K562 (cell line): ENCODE results near the gene ATP8B4. TPM values are rescaled to one million over a fixed set of nuclear protein-coding genes. Genes with fewer than 3 reads are reported as not detected.

ENCODE experiments used
- ATAC-seq: fragments of 200-7000 bp; cut with Tn5 transposase; 3 replicates; pipeline ENCODE4 v1.9.1; 2020; ENCODE audit warnings: moderate library complexity
- BruUV-seq: library from RNA; stranded (reverse); fragments of 400-500 nt; replicated peaks from 2 replicates; lab custom pipeline; 2021; lab: Mats Ljungman, UMichigan
- CTCF ChIA-PET: fragments of 300-600 bp; formaldehyde crosslinking; extraction: SDS; loops from one replicate; lab custom pipeline; 2021; ENCODE audit warnings: low intra/inter-chr PET ratio; lab: Yijun Ruan, JAX
- POLR2A ChIA-PET: fragments of 300-600, 350-650 bp; sonication (Branson Sonifier 250); formaldehyde crosslinking; extraction: SDS; loops from one replicate; lab custom pipeline; 2021; ENCODE audit warnings: antibody characterized with exemption, inconsistent platforms; lab: Yijun Ruan, JAX
- DNase-seq, 4 experiments: peaks; one replicate each; pipeline versions ENCODE4 v3.0.0 to v3.0.0-alpha.2; 2011 to 2018; ENCODE audit warnings: low spot score in 3 of 4, mixed read lengths in 3 of 4; ENCODE audit errors: extremely low read depth in 1 of 4
- FAIRE-seq: peaks from 2 replicates; lab custom pipeline; 2011; peaks lifted over from hg19 to GRCh38; lab: Jason Lieb, UNC
- H2AFZ ChIP-seq: 2 replicates; pipeline ENCODE4 v1.6.0; 2011; ENCODE audit warnings: low read depth, low read length, control low read depth, inconsistent platforms
- H3K27ac ChIP-seq: fragments of 200-600 bp; 3 replicates; pipeline ENCODE4 v1.8.0; 2011; ENCODE audit warnings: low read depth, mild to moderate bottlenecking, control low read depth, inconsistent platforms, low read length, moderate library complexity, mixed read lengths; ENCODE audit errors: extremely low read depth
- H3K27me3 ChIP-seq, 2 experiments: fragments of 300-600 bp in 1 of 2; 2 replicates in 1 of 2; 3 replicates in 1 of 2; pipeline versions ENCODE4 v1.6.0 to v1.8.0; 2011; ENCODE audit warnings: inconsistent platforms in 2 of 2, low read length in 2 of 2, mild to moderate bottlenecking in 1 of 2, mixed read lengths in 1 of 2, moderate library complexity in 1 of 2; ENCODE audit not compliant: control insufficient read depth in 2 of 2, insufficient read depth in 2 of 2
- H3K36me3 ChIP-seq: fragments of 300-600 bp; 3 replicates; pipeline ENCODE4 v1.8.0; 2011; ENCODE audit warnings: mild to moderate bottlenecking, low read length, inconsistent platforms; ENCODE audit not compliant: control insufficient read depth, insufficient read depth
- H3K4me1 ChIP-seq, 2 experiments: fragments of 200-600 bp in 1 of 2; replicated peaks in 1 of 2; 2 replicates in 1 of 2; 3 replicates in 1 of 2; pipeline versions ENCODE4 v1.5.1 to v1.8.0; 2011; ENCODE audit warnings: inconsistent platforms in 2 of 2, low read length in 2 of 2, mild to moderate bottlenecking in 1 of 2, mixed read lengths in 1 of 2, moderate library complexity in 1 of 2; ENCODE audit not compliant: control insufficient read depth in 2 of 2, insufficient read depth in 2 of 2
- H3K4me2 ChIP-seq: 2 replicates; pipeline ENCODE4 v1.6.1; 2011; ENCODE audit warnings: low read length, control low read depth, inconsistent platforms, mixed read lengths; ENCODE audit not compliant: insufficient read depth
- H3K4me3 ChIP-seq: fragments of 200-600 bp; sonication (generic), shearing (Covaris generic); 2 replicates; pipeline ENCODE4 v1.5.1; 2016; ENCODE audit warnings: control low read depth, inconsistent platforms
- H3K79me2 ChIP-seq: fragments of 200-600 bp; 3 replicates; pipeline ENCODE4 v1.8.0; 2011; ENCODE audit warnings: low read length, inconsistent platforms; ENCODE audit not compliant: control insufficient read depth, insufficient read depth
- H3K9ac ChIP-seq, 2 experiments: 2 replicates each; pipeline versions ENCODE4 v1.6.0 to v1.6.1; 2011; ENCODE audit warnings: low read depth in 2 of 2, low read length in 2 of 2, control low read depth in 1 of 2, inconsistent platforms in 1 of 2, mild to moderate bottlenecking in 1 of 2, mixed read lengths in 1 of 2; ENCODE audit not compliant: insufficient read depth in 1 of 2
- H3K9me1 ChIP-seq: one replicate; pipeline ENCODE4 v1.6.0; 2011; ENCODE audit warnings: inconsistent platforms, mild to moderate bottlenecking, low read length, moderate library complexity; ENCODE audit not compliant: control insufficient read depth, insufficient read depth
- H3K9me3 ChIP-seq: replicated peaks from 2 replicates; pipeline ENCODE4 v1.5.1; 2011; ENCODE audit warnings: low read depth, low read length, inconsistent platforms; ENCODE audit not compliant: control insufficient read depth, insufficient read depth
- H4K20me1 ChIP-seq: replicated peaks from 2 replicates; pipeline ENCODE4 v1.6.1; 2011; ENCODE audit warnings: low read length, inconsistent platforms, mixed read lengths; ENCODE audit not compliant: control insufficient read depth, insufficient read depth
- CAMTA2 ChIP-seq: fragments of 250-450 bp; sonication (Bioruptor Pico); conservative IDR thresholded peaks from 2 replicates; pipeline ENCODE4 v1.5.1; 2022
- E2F8 ChIP-seq: fragments of 450-650 bp; IDR thresholded peaks from 2 replicates; pipeline ENCODE4 v1.7.1; 2018; ENCODE audit warnings: mild to moderate bottlenecking, low read depth; ENCODE audit not compliant: partially characterized antibody
- HMBOX1 ChIP-seq: sonication (generic); IDR thresholded peaks from 2 replicates; pipeline ENCODE4 v1.6.1; 2016
- ILF3 ChIP-seq: fragments of 450-650 bp; IDR thresholded peaks from 2 replicates; pipeline ENCODE4 v1.6.1; 2018; ENCODE audit warnings: antibody characterized with exemption, mild to moderate bottlenecking, moderate library complexity, borderline replicate concordance
- OTX1 ChIP-seq: fragments of 450-650 bp; formaldehyde crosslinking; IDR thresholded peaks from 2 replicates; pipeline ENCODE4 v1.4.0; 2022; ENCODE audit warnings: mild to moderate bottlenecking
- RBM14 ChIP-seq: fragments of 200-400 bp; formaldehyde crosslinking; IDR thresholded peaks from 2 replicates; pipeline ENCODE4 v1.6.1; 2018; ENCODE audit warnings: low read depth, mild to moderate bottlenecking, low read length, moderate library complexity, borderline replicate concordance; ENCODE audit not compliant: insufficient read depth
- RBM39 ChIP-seq: fragments of 200-400 bp; formaldehyde crosslinking; optimal IDR thresholded peaks from 2 replicates; pipeline ENCODE3; 2018; ENCODE audit warnings: low read depth, low read length
- SAFB2 ChIP-seq: fragments of 200-400 bp; formaldehyde crosslinking; IDR thresholded peaks from 2 replicates; pipeline ENCODE4 v1.6.1; 2018; ENCODE audit warnings: borderline replicate concordance, low read length, low read depth, moderate library complexity; ENCODE audit not compliant: severe bottlenecking
- SP1 ChIP-seq: sonication (generic); formaldehyde crosslinking; IDR thresholded peaks from 2 replicates; pipeline ENCODE4 v1.8.1; 2022; ENCODE audit warnings: mild to moderate bottlenecking, missing genetic modification reagents
- SRSF3 ChIP-seq: fragments of 200-400 bp; formaldehyde crosslinking; IDR thresholded peaks from 2 replicates; pipeline ENCODE4 v1.6.1; 2016; ENCODE audit warnings: mild to moderate bottlenecking, low read length, moderate library complexity; ENCODE audit not compliant: insufficient read depth
- THRAP3 ChIP-seq: fragments of 450-650 bp; IDR thresholded peaks from 2 replicates; pipeline ENCODE4 v1.6.1; 2016; ENCODE audit warnings: mild to moderate bottlenecking, inconsistent platforms, borderline replicate concordance
- ZBTB43 ChIP-seq: sonication (generic); formaldehyde crosslinking; IDR thresholded peaks from 2 replicates; pipeline ENCODE4 v1.8.0; 2023; ENCODE audit warnings: mild to moderate bottlenecking, missing genetic modification reagents
- ZC3H11A ChIP-seq: IDR thresholded peaks from 2 replicates; pipeline ENCODE4 v1.6.1; 2012; ENCODE audit warnings: low read depth, low read length, improper control_type of control experiment
- ZNF134 ChIP-seq: fragments of 250-450 bp; sonication (Bioruptor Pico); conservative IDR thresholded peaks from 2 replicates; pipeline ENCODE4 v1.4.0; 2020
- ZNF639 ChIP-seq, 2 experiments: fragments of 200-800 bp in 1 of 2; sonication (Bioruptor generic) in 1 of 2; sonication (generic) in 1 of 2; formaldehyde crosslinking in 1 of 2; IDR thresholded peaks in 1 of 2; conservative IDR thresholded peaks in 1 of 2; 2 replicates each; pipeline versions ENCODE4 v1.5.0 to v1.6.1; 2016 to 2020; ENCODE audit warnings: missing compliant biosample characterization in 1 of 2, missing genetic modification characterization in 1 of 2, missing genetic modification reagents in 1 of 2
- ZSCAN29 ChIP-seq: fragments of 450-650 bp; IDR thresholded peaks from 2 replicates; pipeline ENCODE4 v1.6.1; 2017
- WGBS: fragments of 100-300 bp; shearing (Covaris generic); methylation state at CpG from one replicate; pipeline ENCODE4 v1.1.6; 2016; ENCODE audit warnings: low coverage, mixed read lengths; ENCODE audit not compliant: insufficient coverage; ENCODE audit errors: missing lambda C conversion rate; 5-methylcytosine and 5-hydroxymethylcytosine counted together
- in situ Hi-C: fragments of 300-500 bp; cut with MboI; formaldehyde crosslinking; loops from 4 replicates; pipeline ENCODE4 v1.15.0; 2018; ENCODE audit warnings: inconsistent platforms, mixed read lengths
- intact Hi-C: fragments of 100-400 bp; cut with micrococcal nuclease; formaldehyde crosslinking; loops from 2 replicates; pipeline ENCODE4 v1.14.2; 2022
- polyA plus RNA-seq, 8 experiments: library from polyadenylated mRNA; depleted of rRNA in 4 of 8; stranded (reverse) in 5 of 8; unstranded in 3 of 8; fragments of >200 nt; fragmentation: Nextera tagmentation in 2 of 8; fragmentation: Illumina TruSeq in 1 of 8; extraction: Ambion mirVana in 2 of 8; extraction: Trizol in 1 of 8; gene quantifications; 2 replicates each; pipeline versions ENCODE4 v1.2.1 to v1.2.3, GENCODE V29; 2011 to 2014; ENCODE audit warnings: inconsistent platforms in 1 of 8, missing spikeins in 1 of 8
- total RNA-seq, 7 experiments: library from RNA; depleted of rRNA in 6 of 7; stranded (reverse); fragments of >200 nt in 6 of 7; fragmentation: Illumina TruSeq in 2 of 7; extraction: Trizol in 2 of 7; gene quantifications; 2 replicates each; pipeline versions ENCODE4 v1.2.1 to v1.2.3, GENCODE V29; 2011 to 2021; ENCODE audit warnings: low replicate concordance in 1 of 7

ATP8B4 gene
- total and polyA plus RNA-seq, 9 of the 15 experiments (the other 6 are each of a cell fraction or from before 2014, with no cell fraction given): 0.14 to 2.5 (median 0.44) TPM

GRCh38 chr15:49946681-49947080 lies 172.4 kb downstream of the ATP8B4 start:
- Histone ChIP-seq H3K9ac (no peak overlapping the region), H4K20me1 (no peaks in the 10 kb centered on the region), H3K4me2 (no peak overlapping the region), H3K4me1 (no peaks in the 10 kb centered on the region), H3K4me3 (no peak overlapping the region), H3K9me1 (no peaks in the 10 kb centered on the region), H3K9me3 (no peaks in the 10 kb centered on the region), H2AFZ (no peak overlapping the region), H3K27me3 (no peaks in the 10 kb centered on the region), H3K27ac (no peak overlapping the region), H3K36me3 (no peaks in the 10 kb centered on the region), H3K79me2 (no peaks in the 10 kb centered on the region)
- ChIA-PET POLR2A (no interaction called here), CTCF (no interaction called here)
- DNase-seq (no peak), ATAC-seq (no peak), FAIRE-seq (no peak)
- intact Hi-C loops: no loop called here
- no TSS peak for BruUV-seq
- in situ Hi-C loops: no loop called here
- WGBS: 0% methylated on average over 2 of the region's 2 CpGs
- no peak for TF ChIP-seq CAMTA2 (CRISPR knock-in tag)
- TF ChIP-seq ZSCAN29: no peak
- no peak for TF ChIP-seq E2F8
- TF ChIP-seq RBM14: no peak
- no peak for TF ChIP-seq ZNF134 (CRISPR knock-in tag)
- TF ChIP-seq SAFB2: no peak
- TF ChIP-seq ZC3H11A: no peak
- no peak for TF ChIP-seq SRSF3
- no peak for TF ChIP-seq OTX1
- no peak for TF ChIP-seq THRAP3
- TF ChIP-seq RBM39: no peak
- TF ChIP-seq ZBTB43 (CRISPR knock-in tag): no peak
- TF ChIP-seq SP1 (CRISPR knock-in tag): no peak
- no peak for TF ChIP-seq ZNF639 (CRISPR knock-in tag; conservative IDR thresholded peaks at IDR 0.05 in 1 of 2, IDR thresholded peaks at IDR 0.05 in 1 of 2)
- TF ChIP-seq ILF3: no peak
- no peak for TF ChIP-seq HMBOX1
